Vagina (tissue), 2 donors: ENCODE measurements around the gene HEMK1. TPM values are rescaled to one million over a fixed set of nuclear protein-coding genes. Genes with fewer than 3 reads are reported as not detected.
A peak's percentile ranks its signal among the peaks of the same experiment; 100 is the strongest.

Experiments
- DNase-seq, 2 donors: peaks; one replicate each; pipeline ENCODE4 v3.0.0-alpha.2; 2017; ENCODE audit errors: extremely low spot score in 2 of 2
- H3K27ac ChIP-seq: fragments of 200-600 bp; sonication (generic); one replicate; pipeline ENCODE4 v1.5.1; 2019
- H3K27me3 ChIP-seq: fragments of 200-600 bp; sonication (generic); one replicate; pipeline ENCODE4 v1.5.1; 2019
- H3K36me3 ChIP-seq, 2 donors: fragments of 200-600 bp; sonication (generic); one replicate each; pipeline ENCODE4 v1.5.1; 2017 to 2019
- H3K4me1 ChIP-seq: fragments of 200-600 bp; sonication (generic); one replicate; pipeline ENCODE4 v1.5.1; 2019
- H3K4me3 ChIP-seq, 2 donors: fragments of 200-600 bp; sonication (generic); 1 replicate in 1 of 2; 2 replicates in 1 of 2; pipeline ENCODE4 v1.5.1; 2016 to 2019
- H3K9me3 ChIP-seq: fragments of 200-600 bp; sonication (generic); one replicate; pipeline ENCODE4 v1.5.1; 2019
- CTCF ChIP-seq, 3 experiments: fragments of 450-650 bp in 2 of 3; fragments of 200-600 bp in 1 of 3; sonication (generic) in 1 of 3; IDR thresholded peaks; one replicate each; pipeline ENCODE4 v1.5.1; 2017 to 2019; ENCODE audit warnings: antibody characterized with exemption in 3 of 3, mild to moderate bottlenecking in 2 of 3, moderate library complexity in 2 of 3
- POLR2A ChIP-seq, 2 donors: fragments of 450-650 bp; IDR thresholded peaks; one replicate each; pipeline ENCODE4 v1.6.1; 2017; ENCODE audit warnings: antibody characterized with exemption in 2 of 2, mild to moderate bottlenecking in 2 of 2, moderate library complexity in 2 of 2
- POLR2AphosphoS5 ChIP-seq, 2 donors: sonication (generic); formaldehyde crosslinking; IDR thresholded peaks; one replicate each; pipeline ENCODE4 v1.9.0; 2017; ENCODE audit warnings: antibody characterized with exemption in 2 of 2, mild to moderate bottlenecking in 2 of 2, low read depth in 1 of 2; ENCODE audit not compliant: insufficient read depth in 1 of 2
- intact Hi-C: fragments of 100-400 bp; cut with DNase I; formaldehyde crosslinking; loops from one replicate; pipeline ENCODE4 v1.15.1; 2023
- total RNA-seq: library from RNA; depleted of rRNA; stranded (reverse); fragments of >200 nt; gene quantifications from one replicate; pipeline ENCODE4 v1.2.3, GENCODE V29; 2016

HEMK1 gene
- total RNA-seq, 1 donor from 2014 or later: 3.4 TPM

- H3K9me3 ChIP-seq: no peaks in the 10 kb centered on the region
- intact Hi-C loops: no loop called here
- no peak overlapping the region for H3K4me3 ChIP-seq
Observed at GRCh38 chr3:50537421-50538129, 31.7 kb upstream of the HEMK1 start.

GRCh38 chr3:50539356-50540286 is 29.7 kb upstream of the HEMK1 start:
- Histone ChIP-seq H3K4me1 (no peaks in the 10 kb centered on the region), H3K4me3 (no peak overlapping the region), H3K9me3 (no peaks in the 10 kb centered on the region), H3K27me3 (no peaks in the 10 kb centered on the region), H3K27ac (no peak overlapping the region), H3K36me3 (no peaks in the 10 kb centered on the region)
- no peak for DNase-seq
- TF ChIP-seq CTCF (IDR thresholded peaks at IDR 0.05) (no peak), POLR2A (IDR thresholded peaks at IDR 0.05) (no peak), POLR2AphosphoS5 (IDR thresholded peaks at IDR 0.05; ENCODE audit: insufficient read depth in 1 of 2, low read depth in 1 of 2) (no peak)
- intact Hi-C loops: no loop called here

More at GRCh38 chr3:50537421-50538129, 31.7 kb upstream of the HEMK1 start:
- DNase-seq: no peak
- Histone ChIP-seq H3K27me3 (no peaks in the 10 kb centered on the region), H3K36me3 (no peaks in the 10 kb centered on the region), H3K4me1 (peaks cover 3% of the 10 kb centered on the region), H3K27ac (no peak overlapping the region)
- TF ChIP-seq POLR2A (IDR thresholded peaks at IDR 0.05) (no peak), CTCF (IDR thresholded peaks at IDR 0.05) (no peak), POLR2AphosphoS5 (IDR thresholded peaks at IDR 0.05; ENCODE audit: insufficient read depth in 1 of 2, low read depth in 1 of 2) (no peak)

- Histone ChIP-seq H3K4me3 (no peak overlapping the region), H3K9me3 (no peaks in the 10 kb centered on the region), H3K27me3 (no peaks in the 10 kb centered on the region), H3K36me3 (no peaks in the 10 kb centered on the region), H3K27ac (no peak overlapping the region), H3K4me1 (no peaks in the 10 kb centered on the region)
- no peak for DNase-seq
- TF ChIP-seq POLR2AphosphoS5 (IDR thresholded peaks at IDR 0.05; ENCODE audit: insufficient read depth in 1 of 2, low read depth in 1 of 2): no peak
- TF ChIP-seq CTCF (IDR thresholded peaks at IDR 0.05): peak; percentile 63 to 80 (median 63)
- intact Hi-C loops: no loop called here
Observed at GRCh38 chr3:50542177-50543034, 26.9 kb upstream of the HEMK1 start.

- Histone ChIP-seq H3K27ac (no peak overlapping the region), H3K9me3 (no peaks in the 10 kb centered on the region), H3K4me3 (no peak overlapping the region), H3K27me3 (no peaks in the 10 kb centered on the region), H3K36me3 (no peaks in the 10 kb centered on the region), H3K4me1 (no peaks in the 10 kb centered on the region)
- DNase-seq: no peak
- intact Hi-C loops: loop anchor here (5.0 kb wide), 1 partner anchor 188 kb away; the partner anchor contains the start of gene TMEM115
- TF ChIP-seq POLR2AphosphoS5 (IDR thresholded peaks at IDR 0.05; ENCODE audit: insufficient read depth in 1 of 2, low read depth in 1 of 2) (no peak), CTCF (IDR thresholded peaks at IDR 0.05) (no peak), POLR2A (IDR thresholded peaks at IDR 0.05) (no peak)
Observed at GRCh38 chr3:50545781-50546180, 23.5 kb upstream of the HEMK1 start.
